Measurements from ENCODE around the gene NRCAM.

Gene NRCAM

DNA sequence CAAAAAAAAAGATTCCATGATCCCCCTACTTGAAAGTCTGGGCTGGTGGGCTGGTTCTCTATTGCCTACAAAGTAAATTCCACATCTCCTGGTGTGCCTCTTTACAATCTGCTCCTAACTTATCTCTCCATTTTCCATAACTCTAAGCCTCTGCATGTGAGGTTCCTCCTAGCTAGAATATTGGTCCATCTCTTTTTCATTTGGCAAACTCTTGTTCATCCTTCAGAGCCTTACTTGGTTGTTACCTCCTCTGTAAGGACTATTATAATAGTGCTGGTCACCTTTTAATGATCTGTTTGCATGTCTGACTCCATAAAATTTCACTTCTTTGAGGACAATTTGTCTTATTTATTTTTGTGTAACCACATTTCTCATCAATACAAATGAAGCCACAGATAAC, 1.6 kb upstream of the NRCAM start:
- DNase-seq, result no peak

GRCh38 chr7:108456845-108457540, 757 bp upstream of the NRCAM start:
- no peak for DNase-seq

DNA sequence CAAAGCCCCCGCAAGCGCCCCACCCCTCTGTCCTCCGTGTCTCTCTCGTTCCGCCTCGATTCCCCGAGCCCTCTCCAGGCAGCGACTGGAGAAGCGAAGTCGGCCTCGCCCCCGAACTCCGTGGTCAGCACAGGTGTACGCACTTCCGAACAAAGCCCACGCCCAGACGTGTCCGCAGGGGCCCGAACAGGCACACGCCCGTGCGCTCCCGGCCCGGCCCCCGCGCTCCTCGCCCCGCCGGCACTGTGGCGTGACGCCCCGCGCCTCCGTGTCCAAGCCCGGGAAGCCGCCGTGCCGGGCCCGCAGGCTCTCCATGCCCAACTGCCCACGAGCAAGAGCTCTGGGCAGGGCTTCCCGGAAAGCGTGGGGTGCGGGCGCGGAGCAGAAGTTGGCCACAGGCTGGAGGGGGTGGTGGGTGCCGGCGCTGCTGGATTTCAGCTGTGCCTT, 662 bp downstream of the NRCAM start:
- DNase-seq, result peak in 1 of 2 experiments; percentile 64

DNA sequence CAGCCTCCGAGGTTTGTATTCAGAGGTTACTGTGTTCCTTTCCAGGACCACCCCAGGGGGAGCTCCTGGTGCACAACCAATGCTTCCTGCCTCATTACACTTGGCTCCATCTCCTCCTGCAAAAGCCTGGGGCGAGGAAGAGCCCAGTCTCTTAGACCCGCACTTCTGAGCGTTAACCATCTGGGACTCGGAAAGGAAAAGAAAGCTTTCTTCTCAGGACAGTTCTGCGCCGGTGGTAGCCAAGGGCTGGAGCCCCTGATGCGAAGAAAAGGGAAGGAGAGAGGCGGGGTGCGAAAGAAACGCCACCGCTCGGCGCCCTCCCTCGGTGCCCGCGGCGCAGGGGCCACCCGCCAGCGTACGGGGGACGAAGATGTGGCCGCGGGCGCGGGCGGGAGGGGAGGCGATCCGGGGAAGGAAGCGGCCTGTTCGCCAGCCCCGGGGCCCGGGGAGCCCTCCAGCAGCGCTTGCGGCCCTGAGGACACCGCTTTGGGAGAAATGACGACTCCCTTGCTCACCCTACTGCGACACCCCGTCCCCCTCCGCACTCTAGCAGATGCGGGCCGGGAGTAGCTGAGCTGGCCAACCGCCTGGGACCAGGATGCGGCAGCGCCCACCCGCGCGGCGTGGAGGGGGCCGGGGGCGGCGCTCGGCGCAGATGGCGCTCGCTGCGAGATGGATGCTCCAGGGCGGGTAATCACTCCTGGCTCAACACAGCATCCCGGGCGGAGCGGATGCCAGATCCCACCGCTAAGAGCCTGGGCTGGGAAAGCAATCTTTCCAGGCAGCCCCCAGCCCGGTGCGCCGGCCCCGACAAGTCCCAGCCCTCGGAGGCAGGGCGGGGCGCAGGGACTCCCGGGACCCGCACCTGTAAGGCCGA, 1.3 kb downstream of the NRCAM start:
- DNase-seq, result peak; percentile 81 to 89

- no peak for DNase-seq
These were observed 1.9 kb downstream of the NRCAM start for GRCh38 chr7:108454317-108454673.

DNA sequence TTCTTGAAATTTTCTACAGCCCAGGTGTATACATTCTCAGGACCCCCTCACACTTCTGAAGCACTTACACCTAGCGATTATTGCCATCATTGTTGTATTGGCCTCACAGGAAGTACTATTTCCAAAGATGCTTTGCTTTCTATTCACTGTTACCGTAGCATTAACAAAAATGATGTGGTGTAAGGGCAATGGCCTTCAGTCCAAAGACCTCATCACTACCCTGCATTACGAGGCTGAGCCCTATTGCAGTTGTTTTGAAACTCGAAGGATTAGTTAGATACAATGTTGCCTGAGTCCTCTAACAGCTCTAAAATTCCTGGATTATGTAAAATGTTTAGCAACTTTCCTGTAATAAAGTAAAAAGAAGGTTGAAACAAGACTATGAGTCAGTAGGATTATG, 2.9 kb downstream of the NRCAM start:
- no peak for DNase-seq

DNA sequence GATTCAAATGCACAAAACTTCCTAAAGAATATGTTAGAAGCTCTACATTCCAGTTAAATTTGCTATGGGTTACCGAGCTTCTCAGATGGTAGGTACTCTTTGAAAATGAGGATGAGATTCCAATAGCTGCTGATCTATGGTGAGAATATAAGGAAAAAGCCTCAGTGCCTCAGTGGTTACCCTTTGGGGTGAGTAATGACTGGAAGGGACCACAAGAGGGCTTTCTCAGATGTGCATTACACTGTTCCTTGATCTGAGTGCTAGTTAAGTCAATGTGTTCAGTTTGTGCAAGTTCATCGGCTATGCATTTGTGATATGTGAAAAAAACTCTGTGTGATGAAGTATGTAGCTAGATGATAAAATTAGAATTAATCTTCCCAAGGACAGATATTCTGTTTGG, 3.5 kb downstream of the NRCAM start:
- DNase-seq, result peak; percentile 15 to 42

GRCh38 chr7:108451296-108451848, 4.9 kb downstream of the NRCAM start:
- no peak for DNase-seq

DNA sequence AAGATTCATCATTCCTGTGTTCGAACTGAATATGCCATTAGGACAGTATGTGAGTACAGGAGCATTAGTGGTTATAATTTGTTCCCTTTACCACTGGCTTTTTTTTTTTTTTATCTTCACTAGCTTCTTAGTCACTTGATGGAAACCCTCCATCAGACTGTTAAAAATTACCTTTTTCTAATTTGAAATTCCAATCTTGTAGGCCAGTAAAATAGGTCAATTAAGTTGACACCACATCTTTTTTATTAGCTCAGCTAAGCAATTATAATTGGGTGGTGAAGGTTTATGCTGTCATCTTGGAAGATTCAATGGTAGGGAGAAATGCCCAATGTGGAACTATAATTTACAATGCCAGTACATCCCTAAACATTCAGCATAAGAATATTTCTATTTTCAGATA, 6.1 kb downstream of the NRCAM start:
- no peak for DNase-seq

DNA sequence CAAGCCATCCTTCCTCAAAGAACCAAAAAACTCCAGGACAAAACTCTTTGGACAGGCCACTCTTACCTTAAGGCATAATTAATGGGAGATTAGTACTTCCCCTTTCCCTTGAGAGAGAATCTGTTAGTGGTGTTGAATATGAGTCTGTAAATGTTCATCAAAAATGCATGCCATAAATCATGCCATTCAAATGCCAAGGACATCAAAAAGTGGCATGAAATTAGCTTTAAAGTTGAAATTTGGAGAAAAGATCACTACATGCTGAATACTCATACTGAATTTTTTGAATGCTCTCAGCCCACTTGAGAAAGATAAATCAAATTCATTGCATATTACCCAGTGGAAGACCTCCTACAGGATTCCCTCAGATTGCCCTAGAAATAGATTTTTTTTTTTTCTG, 6.7 kb downstream of the NRCAM start:
- DNase-seq, result no peak

- peak; percentile 23 to 75 for DNase-seq
These were observed 7.4 kb downstream of the NRCAM start for GRCh38 chr7:108448584-108449505.

DNA sequence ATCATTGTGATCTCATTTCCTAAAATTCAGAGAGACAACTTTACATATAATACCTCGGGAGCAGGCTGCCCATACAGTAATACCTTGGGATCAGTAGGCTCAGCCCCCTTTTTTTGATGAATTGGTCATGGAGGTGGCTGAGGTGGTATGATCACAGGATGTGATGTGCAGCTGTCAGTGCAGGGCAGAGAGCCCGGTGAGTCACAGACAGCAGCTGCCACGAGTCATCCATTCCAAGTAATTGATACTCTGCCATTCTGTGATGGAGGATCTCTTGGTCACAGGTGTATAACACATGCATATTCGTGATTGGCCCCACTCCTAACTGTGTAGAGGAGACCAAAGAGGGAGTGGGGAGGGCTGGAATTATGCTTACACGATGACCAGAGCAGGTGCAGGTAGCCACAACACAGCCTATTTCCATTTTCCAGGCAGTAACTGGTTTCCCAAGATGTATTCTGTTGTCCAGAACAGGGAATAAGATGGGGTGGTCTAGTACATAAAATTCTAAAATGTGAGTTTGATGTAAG, 14.1 kb downstream of the NRCAM start:
- peak; percentile 46 to 85 for DNase-seq

DNA sequence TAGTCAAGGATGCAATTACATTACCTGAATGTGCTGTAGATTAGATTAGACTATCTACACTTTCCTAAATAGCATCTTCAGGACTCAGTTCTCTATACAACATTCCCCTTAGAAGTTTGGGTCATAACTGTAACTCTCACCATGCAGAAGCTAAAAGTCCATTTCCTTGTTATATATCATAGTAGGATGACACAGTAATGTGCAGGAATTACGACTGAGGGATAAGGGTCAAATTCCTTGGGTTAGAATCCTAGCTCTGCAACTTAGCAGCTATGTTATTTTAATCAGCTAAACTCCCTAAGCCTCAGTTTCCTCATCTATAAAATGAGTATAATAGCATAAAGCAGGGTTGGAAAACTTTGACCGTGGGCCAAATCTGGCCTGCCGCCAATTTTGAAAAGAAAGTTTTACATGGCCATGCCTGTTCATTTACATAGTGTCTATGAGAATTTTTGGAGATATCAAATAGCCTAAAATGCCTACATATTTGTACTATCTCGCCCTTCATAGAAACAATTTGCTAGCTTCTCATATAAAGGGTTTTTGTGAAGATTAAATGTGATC, 14.8 kb downstream of the NRCAM start:
- no peak for DNase-seq

GRCh38 chr7:108440613-108441012, 15.6 kb downstream of the NRCAM start:
- no peak for DNase-seq

DNA sequence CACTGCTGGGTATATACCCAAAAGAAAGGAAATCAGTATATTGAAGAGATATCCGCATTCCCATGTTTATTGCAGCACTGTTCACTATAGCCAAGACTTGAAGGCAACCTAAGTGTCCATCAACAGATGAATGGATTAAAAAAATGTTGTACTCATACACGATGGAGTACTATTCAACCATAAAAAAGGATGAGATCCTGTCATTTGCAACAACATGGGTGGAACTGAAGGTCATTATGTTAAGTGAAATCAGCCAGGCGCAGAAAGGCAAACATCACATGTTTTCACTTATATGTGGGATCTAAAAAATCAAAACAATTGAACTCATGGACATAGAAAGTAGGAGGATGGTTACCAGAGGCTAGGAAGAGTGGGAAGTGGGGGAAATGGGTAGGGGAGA, 19.3 kb downstream of the NRCAM start:
- DNase-seq, result no peak

DNA sequence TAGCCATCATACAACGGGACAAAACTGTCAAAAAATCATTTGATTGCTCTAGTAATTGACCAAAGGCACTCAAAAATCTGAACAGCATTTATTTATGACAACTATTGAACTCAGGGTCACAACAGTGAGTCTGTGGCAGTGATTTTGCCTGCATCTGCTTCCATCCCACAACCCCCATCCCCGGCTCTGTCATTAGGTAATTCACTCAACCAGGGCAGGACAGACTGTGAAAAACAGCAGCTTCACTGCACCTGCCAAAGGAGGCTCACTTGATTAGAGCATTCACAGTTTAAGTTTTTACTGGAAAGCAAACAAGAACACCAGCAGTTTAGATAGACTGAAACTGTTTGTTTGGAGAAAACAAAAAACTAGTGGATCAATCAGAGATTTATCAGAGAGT, 22.2 kb downstream of the NRCAM start:
- peak in 1 of 2 experiments; percentile 31 for DNase-seq

DNA sequence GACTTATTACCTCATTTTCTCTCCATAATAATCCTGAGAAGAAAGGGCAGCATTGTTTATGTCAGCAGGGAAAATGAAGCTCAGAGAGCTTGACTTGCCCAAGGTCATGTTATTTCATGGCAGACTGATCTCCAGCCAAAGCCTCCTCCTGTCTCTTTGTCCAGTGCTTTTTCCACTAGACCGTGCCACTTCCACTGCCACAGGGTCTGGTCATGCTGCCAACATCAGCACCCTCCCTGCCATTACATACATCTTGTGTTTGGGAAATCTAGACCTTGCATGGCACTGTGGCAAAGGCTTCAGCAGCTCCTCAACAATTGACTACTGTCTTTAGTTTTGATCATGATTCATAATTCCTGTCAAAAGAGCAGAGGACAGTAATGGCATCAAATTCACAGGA, 25.1 kb downstream of the NRCAM start:
- DNase-seq, result peak in 1 of 2 experiments; percentile 45

DNA sequence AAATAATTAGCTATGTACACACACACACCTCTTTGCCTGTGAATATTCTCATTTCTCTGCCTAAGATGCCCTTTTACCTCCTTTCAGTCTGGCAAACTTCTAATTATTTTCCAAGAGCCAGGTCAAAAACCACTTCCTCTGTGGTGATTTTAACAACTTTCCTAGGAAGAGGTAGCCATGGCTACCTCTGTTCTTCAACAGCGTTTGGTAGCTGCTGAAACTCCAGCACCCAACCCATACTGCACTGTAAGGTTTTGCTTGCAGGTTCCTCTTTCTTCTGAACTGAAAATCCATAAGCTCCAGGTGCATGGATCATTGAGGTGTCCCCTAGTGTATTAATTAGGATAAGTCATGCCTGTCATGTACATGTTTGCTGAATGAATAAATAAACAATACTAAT, 25.6 kb downstream of the NRCAM start:
- DNase-seq, result no peak

GRCh38 chr7:108427766-108428165, 28.5 kb downstream of the NRCAM start:
- DNase-seq, result no peak

- no peak for DNase-seq
These were observed 30.4 kb downstream of the NRCAM start for GRCh38 chr7:108425714-108426275.

DNA sequence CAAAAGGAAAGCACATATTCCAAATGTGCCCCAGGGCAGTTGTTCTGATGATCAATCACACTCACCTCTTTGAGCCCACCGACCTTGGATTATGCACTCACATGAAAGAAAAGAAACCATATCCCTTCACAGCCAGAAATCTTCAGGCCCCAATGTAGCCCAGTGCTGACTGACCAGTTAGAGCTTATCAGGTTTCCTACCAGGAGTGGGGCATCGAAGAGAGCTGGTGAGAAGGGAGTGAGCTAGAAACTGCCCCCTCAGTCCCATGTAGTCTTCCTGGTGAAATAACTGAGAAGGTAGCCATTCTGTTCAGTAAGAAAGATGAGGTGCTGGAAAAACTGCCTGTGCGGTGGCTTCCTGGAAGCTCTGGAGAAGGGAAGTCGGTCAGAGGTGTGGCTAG, 32.2 kb downstream of the NRCAM start:
- DNase-seq, result no peak
